Suppressor macrophage treated with lipopolysaccharide for 4 hours (primary cell): ENCODE results near the gene RTN4RL2.

ENCODE experiments used
- DNase-seq: peaks from one replicate; pipeline ENCODE4 v3.0.0-alpha.2; 2020

The RTN4RL2 gene

GRCh38 chr11:57460022-57460757, at the start of gene RTN4RL2:
Gene RTN4RL2, plus strand, starts transcription at chr11:57460528. Its CDS starts 338 bp downstream, at chr11:57460866.
- peak; percentile 56 for DNase-seq

- DNase-seq, result no peak
These were observed 46.6 kb upstream of the RTN4RL2 start for GRCh38 chr11:57413681-57414080.

- DNase-seq, result no peak
These were observed 45.6 kb upstream of the RTN4RL2 start for GRCh38 chr11:57414612-57415212.

GRCh38 chr11:57416436-57416835, 43.9 kb upstream of the RTN4RL2 start:
- no peak for DNase-seq

- DNase-seq, result peak; percentile 45
These were observed 43.3 kb upstream of the RTN4RL2 start for GRCh38 chr11:57417056-57417455.

- no peak for DNase-seq
These were observed 42.2 kb upstream of the RTN4RL2 start for GRCh38 chr11:57418131-57418530.

GRCh38 chr11:57419146-57419545, 41.2 kb upstream of the RTN4RL2 start:
- peak; percentile 58 for DNase-seq

GRCh38 chr11:57421066-57421465, 39.3 kb upstream of the RTN4RL2 start:
- no peak for DNase-seq

GRCh38 chr11:57421805-57422204, 38.5 kb upstream of the RTN4RL2 start:
- DNase-seq, result no peak

- no peak for DNase-seq
These were observed 37.7 kb upstream of the RTN4RL2 start for GRCh38 chr11:57422669-57423068.

- no peak for DNase-seq
These were observed 36.1 kb upstream of the RTN4RL2 start for GRCh38 chr11:57424137-57424791.

- peak; percentile 97 for DNase-seq
These were observed 35.4 kb upstream of the RTN4RL2 start for GRCh38 chr11:57424792-57425564.

GRCh38 chr11:57425565-57426438, 34.5 kb upstream of the RTN4RL2 start:
- DNase-seq, result peak; percentile 31

- DNase-seq, result peak; percentile 77
These were observed 33.8 kb upstream of the RTN4RL2 start for GRCh38 chr11:57426439-57426928.

GRCh38 chr11:57426929-57427726, 33.2 kb upstream of the RTN4RL2 start, which contains the start of gene SLC43A3:
Gene SLC43A3, minus strand, starts transcription at chr11:57427121. Its CDS starts 949 bp downstream, at chr11:57426172.
- peak; percentile 89 for DNase-seq

- no peak for DNase-seq
These were observed 32.6 kb upstream of the RTN4RL2 start for GRCh38 chr11:57427727-57428082.

GRCh38 chr11:57428643-57429042, 31.7 kb upstream of the RTN4RL2 start:
- no peak for DNase-seq

- DNase-seq, result no peak
These were observed 30.4 kb upstream of the RTN4RL2 start for GRCh38 chr11:57429946-57430345.

GRCh38 chr11:57430952-57431351, 29.4 kb upstream of the RTN4RL2 start:
- DNase-seq, result no peak

- DNase-seq, result peak; percentile 78
These were observed 28.2 kb upstream of the RTN4RL2 start for GRCh38 chr11:57432149-57432561.

- DNase-seq, result peak; percentile 94
These were observed 27.6 kb upstream of the RTN4RL2 start for GRCh38 chr11:57432714-57433163.
